GM10847 (cell line): ENCODE results near the gene DDX39A.

Experiments used
- POLR2A ChIP-seq: IDR thresholded peaks from 2 replicates; pipeline ENCODE4 v1.6.1; 2011; ENCODE audit not compliant: insufficient read length; ENCODE audit errors: extremely low read depth

Gene DDX39A

GRCh38 chr19:14413693-14414181 is 5.4 kb downstream of the DDX39A start:
- no peak for TF ChIP-seq POLR2A

GRCh38 chr19:14412996-14413692 is 6.0 kb downstream of the DDX39A start:
- no peak for TF ChIP-seq POLR2A

GRCh38 chr19:14412324-14412995 is 6.7 kb downstream of the DDX39A start:
- no peak for TF ChIP-seq POLR2A

DNA sequence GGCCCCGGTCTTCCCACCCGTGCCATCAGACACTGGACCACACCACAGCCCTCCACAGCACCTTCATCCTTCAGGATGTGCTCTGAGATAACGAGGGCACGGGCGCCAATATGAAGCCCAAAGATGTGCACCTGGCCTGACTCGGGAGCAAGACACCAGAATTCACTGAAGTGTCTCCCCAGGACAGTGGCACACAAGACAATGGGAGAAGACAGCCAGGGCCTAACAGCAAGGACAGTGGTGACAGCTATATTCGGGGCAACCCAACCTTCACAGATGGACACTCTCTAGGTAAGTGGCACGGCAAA is 7.2 kb downstream of the DDX39A start:
- no peak for TF ChIP-seq POLR2A

DNA sequence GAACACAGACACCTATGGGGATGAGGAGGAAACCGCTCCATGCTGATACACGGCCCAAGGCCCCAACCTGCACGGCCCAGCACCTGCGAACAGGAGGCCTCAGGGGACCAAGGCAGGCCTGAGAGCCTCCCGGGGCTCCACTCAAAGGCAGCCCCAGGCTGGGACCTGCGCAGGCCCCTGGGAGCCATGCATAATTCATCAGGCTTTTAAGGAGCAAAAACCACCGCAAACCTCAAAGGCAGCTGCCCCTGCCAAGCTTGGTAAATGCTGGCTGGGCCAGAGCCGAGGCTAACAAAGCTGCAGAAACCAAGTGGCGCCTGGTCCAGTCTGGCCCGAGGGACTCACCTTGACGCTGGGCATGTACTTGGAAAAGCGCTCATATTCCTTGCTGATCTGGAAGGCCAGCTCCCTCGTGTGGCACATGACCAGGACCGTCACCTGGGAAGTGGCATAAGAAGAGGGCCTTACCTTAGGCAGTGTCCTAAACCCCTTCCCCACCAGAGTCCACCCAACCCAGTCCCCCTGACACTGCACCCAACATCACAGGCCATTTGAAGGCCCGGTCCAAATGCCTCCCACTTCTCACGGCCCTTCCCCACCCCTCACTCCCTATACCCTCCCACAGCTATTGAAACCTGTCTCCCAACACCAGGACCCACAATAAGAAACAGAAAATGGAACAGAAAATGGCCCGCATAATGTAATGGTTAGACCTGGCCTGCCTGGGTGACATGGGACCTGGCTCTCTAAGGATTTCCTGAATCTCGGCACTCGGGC is 7.8 kb downstream of the DDX39A start:
- TF ChIP-seq POLR2A: no peak

GRCh38 chr19:14410091-14411051 is 8.8 kb downstream of the DDX39A start:
- TF ChIP-seq POLR2A: no peak

- TF ChIP-seq POLR2A: no peak
Measured at GRCh38 chr19:14409146-14410023, 9.8 kb downstream of the DDX39A start.

- TF ChIP-seq POLR2A: no peak
Measured at GRCh38 chr19:14408491-14409145, 10.5 kb downstream of the DDX39A start.

- no peak for TF ChIP-seq POLR2A
Measured at GRCh38 chr19:14407605-14408484, 11.3 kb downstream of the DDX39A start.

GRCh38 chr19:14406645-14407401 is 12.3 kb downstream of the DDX39A start:
- TF ChIP-seq POLR2A: peak; percentile 12

DNA sequence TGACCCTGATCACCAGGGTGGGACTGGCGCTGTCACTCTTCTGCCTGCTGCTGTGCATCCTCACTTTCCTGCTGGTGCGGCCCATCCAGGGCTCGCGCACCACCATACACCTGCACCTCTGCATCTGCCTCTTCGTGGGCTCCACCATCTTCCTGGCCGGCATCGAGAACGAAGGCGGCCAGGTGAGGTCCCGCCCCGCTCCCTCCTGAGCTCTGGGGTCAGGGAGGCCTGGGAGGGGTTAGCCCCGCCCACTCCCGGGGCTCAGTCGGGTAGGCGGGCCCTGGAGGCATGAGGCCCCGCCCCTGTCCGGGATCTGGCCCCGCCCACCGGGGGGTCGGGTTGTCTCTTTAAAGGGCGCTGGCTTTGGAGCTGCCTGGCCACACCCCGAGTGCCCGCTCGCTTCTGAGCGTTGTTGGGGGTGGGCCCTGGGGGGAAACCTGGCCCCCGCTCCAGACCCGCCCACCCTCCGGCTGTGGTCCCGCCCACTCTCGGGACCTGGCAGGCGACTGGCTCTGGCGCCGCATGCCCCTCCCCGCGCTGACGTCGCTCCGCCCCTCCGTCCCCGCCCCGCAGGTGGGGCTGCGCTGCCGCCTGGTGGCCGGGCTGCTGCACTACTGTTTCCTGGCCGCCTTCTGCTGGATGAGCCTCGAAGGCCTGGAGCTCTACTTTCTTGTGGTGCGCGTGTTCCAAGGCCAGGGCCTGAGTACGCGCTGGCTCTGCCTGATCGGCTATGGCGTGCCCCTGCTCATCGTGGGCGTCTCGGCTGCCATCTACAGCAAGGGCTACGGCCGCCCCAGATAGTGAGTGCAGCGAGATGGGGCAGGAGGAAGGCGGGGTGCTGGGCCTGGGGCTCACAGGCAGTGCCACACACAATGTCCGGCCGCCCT is 13.1 kb downstream of the DDX39A start:
- no peak for TF ChIP-seq POLR2A

DNA sequence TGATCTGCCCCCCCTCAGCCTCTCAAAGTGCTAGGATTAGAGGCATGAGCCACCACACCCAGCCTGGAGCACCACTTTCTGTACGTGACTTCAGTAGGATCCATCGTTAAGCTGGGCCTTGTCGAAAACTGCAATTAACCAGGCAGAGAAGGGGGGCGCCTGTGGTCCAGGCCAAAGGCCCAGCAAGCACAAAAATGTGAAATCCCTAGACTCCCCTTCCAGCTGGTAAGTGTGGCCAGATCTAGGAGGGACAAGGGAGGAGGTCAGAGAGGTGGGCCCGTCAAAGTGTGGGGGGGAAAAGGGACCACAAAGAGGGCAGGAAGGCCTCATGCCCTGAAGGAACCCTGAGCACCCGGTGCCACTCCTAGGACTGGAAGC is 13.8 kb downstream of the DDX39A start:
- no peak for TF ChIP-seq POLR2A
